Epithelial cell of esophagus (primary cell): ENCODE results near the gene SP4.

Experiments
- DNase-seq: peaks from one replicate; pipeline ENCODE4 v3.0.0; 2010; ENCODE audit warnings: low read depth
- H3K4me3 ChIP-seq: 2 replicates; pipeline ENCODE4 v1.5.1; 2011; ENCODE audit warnings: mild to moderate bottlenecking, low read length, control low read depth
- TF ChIP-seq, protein P1 (sequence below): IDR thresholded peaks from 2 replicates; pipeline ENCODE4 v1.5.1; 2011; ENCODE audit warnings: low read depth, mild to moderate bottlenecking, low read length, control low read depth, inconsistent platforms; ENCODE audit not compliant: insufficient read depth; ENCODE audit errors: missing control alignments

The SP4 gene

GRCh38 chr7:21427871-21428658 lies at the start of gene SP4:
Gene SP4, plus strand, starts transcription at chr7:21428083. Its CDS starts 169 bp downstream, at chr7:21428252.
- TF ChIP-seq, protein P1, sequence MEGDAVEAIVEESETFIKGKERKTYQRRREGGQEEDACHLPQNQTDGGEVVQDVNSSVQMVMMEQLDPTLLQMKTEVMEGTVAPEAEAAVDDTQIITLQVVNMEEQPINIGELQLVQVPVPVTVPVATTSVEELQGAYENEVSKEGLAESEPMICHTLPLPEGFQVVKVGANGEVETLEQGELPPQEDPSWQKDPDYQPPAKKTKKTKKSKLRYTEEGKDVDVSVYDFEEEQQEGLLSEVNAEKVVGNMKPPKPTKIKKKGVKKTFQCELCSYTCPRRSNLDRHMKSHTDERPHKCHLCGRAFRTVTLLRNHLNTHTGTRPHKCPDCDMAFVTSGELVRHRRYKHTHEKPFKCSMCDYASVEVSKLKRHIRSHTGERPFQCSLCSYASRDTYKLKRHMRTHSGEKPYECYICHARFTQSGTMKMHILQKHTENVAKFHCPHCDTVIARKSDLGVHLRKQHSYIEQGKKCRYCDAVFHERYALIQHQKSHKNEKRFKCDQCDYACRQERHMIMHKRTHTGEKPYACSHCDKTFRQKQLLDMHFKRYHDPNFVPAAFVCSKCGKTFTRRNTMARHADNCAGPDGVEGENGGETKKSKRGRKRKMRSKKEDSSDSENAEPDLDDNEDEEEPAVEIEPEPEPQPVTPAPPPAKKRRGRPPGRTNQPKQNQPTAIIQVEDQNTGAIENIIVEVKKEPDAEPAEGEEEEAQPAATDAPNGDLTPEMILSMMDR = no peak
- H3K4me3 ChIP-seq = peak within 1 kb of the TSS; percentile 87
- DNase-seq = peak; percentile 95

DNA sequence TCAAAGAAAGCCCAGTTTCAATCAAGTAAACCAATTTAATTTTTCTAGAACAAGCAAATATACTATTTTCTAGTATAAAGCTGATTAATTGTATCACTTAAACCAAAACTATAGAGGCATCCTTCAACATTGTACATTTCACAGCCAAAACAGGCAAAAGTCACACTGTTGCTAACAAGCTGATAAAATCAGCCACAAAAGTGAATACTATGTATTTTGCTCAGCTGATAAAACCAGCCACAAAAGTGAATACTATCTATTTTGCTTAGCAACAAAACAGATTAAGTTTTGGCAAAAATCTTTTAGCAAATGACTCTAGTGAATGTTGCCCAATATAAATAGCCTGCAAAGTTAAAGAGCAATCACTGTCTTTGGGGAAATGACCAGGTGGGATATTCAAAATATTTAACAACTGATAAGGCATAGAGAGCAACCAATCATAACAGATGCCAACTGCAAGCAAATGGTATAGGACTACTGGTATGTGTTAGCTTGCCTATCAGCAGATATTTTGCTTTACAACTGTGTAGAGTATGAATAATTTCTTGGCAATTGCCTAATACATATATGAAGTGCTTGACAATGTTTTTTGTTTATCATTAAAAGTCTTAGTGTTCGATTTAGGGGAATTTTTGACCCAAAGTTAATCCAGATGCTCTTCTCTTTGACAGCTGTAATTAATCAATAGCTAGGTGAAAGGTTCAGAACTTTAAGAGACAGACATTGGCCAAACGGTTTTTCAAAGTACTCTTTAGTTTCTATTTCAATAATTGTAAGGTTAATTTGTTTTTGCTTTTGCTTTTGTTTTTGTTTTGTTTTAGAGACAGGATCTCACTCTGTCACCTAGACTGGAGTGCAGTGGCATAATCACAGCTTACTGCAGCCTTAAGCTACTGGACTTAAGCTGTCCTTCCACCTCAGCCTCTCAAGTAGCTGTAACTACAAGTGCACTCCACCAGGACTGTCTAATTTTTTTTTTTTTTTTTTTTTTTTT lies 44.4 kb upstream of the SP4 start:
- no peak overlapping the region for H3K4me3 ChIP-seq
- no peak for DNase-seq
- TF ChIP-seq, protein P1 = no peak

DNA sequence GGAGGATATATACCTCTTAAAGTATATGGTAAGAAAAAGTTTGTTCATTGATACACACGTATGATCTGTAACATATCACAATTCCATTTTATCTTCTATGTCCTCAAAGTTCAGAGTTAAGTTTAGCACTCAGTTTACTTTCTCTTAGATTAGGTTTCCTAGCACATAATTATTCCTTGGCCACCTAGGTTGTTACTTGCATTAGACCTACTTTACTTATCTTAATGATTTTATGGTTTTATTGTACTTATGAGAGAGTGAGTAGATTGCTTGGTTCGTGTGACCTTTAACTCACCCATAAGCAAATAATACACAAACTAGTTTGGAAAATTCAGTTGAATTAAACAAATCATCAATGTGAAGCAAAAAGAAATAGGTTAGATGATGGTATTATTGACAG lies 33.9 kb upstream of the SP4 start:
- H3K4me3 ChIP-seq = no peak overlapping the region
- DNase-seq = no peak
- TF ChIP-seq, protein P1 = no peak

- TF ChIP-seq, protein P1 = no peak
- no peak overlapping the region for H3K4me3 ChIP-seq
- DNase-seq = no peak
Observed at GRCh38 chr7:21401944-21402343, 25.9 kb upstream of the SP4 start.

DNA sequence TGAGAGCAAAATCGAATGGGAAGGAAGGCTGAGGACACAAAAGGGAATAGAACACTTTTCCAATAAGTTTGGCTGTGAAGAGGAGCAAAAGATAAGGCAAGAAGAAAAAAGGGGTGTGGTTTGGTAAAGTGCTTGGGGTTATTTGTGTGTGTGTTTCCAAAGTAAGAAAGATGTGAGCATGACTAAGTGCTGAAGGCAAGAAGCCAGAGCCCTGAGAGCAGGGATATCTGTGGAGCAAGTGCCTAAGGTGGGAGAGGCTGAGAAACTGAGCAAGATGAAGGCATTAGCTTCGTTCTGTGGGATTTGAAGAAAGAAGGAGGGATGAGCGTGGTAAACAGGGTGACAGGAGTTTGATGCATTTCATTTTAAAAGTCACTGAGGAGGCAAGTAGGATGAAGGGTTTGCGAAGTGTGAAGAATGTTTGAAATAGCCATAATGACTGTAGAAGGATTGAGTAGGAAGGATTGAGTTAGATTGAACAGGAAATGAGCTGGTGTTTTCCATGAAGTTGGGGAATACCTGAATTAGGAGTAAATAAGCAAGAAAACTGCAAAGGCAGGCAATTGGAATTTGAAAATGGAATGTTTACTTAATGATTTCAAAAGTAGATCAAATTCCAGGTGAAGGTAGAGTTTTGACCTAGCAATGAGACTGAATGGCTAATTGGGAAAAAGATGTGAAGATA lies 19.9 kb upstream of the SP4 start:
- H3K4me3 ChIP-seq = no peak overlapping the region
- TF ChIP-seq, protein P1 = no peak
- DNase-seq = peak; percentile 35

DNA sequence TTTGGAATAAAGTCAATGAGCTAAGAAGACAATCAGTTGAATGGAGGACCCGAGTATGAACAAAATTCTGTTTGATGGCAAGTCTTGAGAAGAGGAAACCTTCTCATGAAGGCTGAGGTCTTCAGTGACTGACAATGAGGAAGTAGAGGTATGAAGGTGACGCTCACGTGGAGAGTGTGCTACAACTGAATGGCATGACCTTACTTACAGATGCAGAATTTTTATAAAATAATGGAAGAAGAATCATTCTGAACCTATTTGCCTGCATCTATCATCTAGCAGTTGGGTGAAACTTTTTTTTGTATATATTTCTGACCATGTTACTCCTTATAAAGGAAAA lies 19.4 kb upstream of the SP4 start:
- TF ChIP-seq, protein P1 = no peak
- DNase-seq = no peak
- no peak overlapping the region for H3K4me3 ChIP-seq
